Breast epithelium (tissue), 3 donors: ENCODE data around the gene ELF4.

Experiments used
- POLR2A ChIP-seq: fragments of 450-650 bp; IDR thresholded peaks from one replicate; pipeline ENCODE4 v1.6.1; 2016; ENCODE audit warnings: antibody characterized with exemption, mild to moderate bottlenecking, moderate library complexity
- POLR2AphosphoS5 ChIP-seq, 3 donors: sonication (generic); formaldehyde crosslinking; IDR thresholded peaks; one replicate each; pipeline ENCODE4 v1.6.1; 2017; ENCODE audit warnings: antibody characterized with exemption in 3 of 3
- TF ChIP-seq, protein P1 (sequence below), 3 donors: fragments of 450-650 bp; IDR thresholded peaks; one replicate each; pipeline ENCODE4 v1.5.1; 2016 to 2017; ENCODE audit warnings: antibody characterized with exemption in 3 of 3, mild to moderate bottlenecking in 3 of 3, moderate library complexity in 3 of 3

DNA sequence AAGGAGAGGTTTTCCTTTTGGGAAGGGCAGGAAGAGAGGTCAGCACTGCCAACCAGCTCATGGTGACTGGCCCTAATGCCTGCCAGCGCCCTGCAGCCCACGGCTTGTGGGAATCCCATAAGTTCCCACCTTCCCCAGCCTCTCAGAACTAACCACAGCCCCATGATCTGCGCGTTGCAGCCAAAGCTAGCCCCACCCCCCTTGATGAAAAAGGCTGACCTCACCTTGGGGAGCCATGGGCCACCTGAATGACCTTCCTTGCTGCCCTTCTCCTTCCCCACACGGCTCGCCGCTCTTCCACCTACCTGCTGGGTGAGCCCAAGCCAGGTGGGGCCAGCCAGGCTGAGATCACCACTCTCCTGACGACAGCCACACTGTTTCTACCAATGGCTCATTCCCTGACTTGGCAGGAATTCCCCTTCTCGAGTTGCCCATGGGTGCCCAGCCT is 3.9 kb upstream of the ELF4 start:
- TF ChIP-seq, protein P1, sequence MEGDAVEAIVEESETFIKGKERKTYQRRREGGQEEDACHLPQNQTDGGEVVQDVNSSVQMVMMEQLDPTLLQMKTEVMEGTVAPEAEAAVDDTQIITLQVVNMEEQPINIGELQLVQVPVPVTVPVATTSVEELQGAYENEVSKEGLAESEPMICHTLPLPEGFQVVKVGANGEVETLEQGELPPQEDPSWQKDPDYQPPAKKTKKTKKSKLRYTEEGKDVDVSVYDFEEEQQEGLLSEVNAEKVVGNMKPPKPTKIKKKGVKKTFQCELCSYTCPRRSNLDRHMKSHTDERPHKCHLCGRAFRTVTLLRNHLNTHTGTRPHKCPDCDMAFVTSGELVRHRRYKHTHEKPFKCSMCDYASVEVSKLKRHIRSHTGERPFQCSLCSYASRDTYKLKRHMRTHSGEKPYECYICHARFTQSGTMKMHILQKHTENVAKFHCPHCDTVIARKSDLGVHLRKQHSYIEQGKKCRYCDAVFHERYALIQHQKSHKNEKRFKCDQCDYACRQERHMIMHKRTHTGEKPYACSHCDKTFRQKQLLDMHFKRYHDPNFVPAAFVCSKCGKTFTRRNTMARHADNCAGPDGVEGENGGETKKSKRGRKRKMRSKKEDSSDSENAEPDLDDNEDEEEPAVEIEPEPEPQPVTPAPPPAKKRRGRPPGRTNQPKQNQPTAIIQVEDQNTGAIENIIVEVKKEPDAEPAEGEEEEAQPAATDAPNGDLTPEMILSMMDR (IDR thresholded peaks at IDR 0.05) = no peak
- TF ChIP-seq POLR2AphosphoS5 (IDR thresholded peaks at IDR 0.05) (no peak), POLR2A (no peak)
